HCT116 (cell line): ENCODE data around the gene IQGAP2. TPM values are rescaled to one million over a fixed set of nuclear protein-coding genes. Genes with fewer than 3 reads are reported as not detected.

ENCODE experiments used
- ATAC-seq: fragments of 200-7000 bp; cut with Tn5 transposase; 2 replicates; pipeline ENCODE4 v1.9.1; 2020; ENCODE audit warnings: mild to moderate bottlenecking, moderate library complexity
- BruUV-seq: library from RNA; stranded (reverse); fragments of 400-500 nt; replicated peaks from 2 replicates; lab custom pipeline; 2021; lab: Mats Ljungman, UMichigan
- CTCF ChIA-PET: fragments of 300-600 bp; sonication (Branson Sonifier 250); formaldehyde crosslinking; loops from one replicate; lab custom pipeline; 2021; ENCODE audit warnings: antibody characterized with exemption; lab: Charles Lee
- POLR2A ChIA-PET: fragments of 300-600, 350-600 bp; sonication (Branson Sonifier 250); formaldehyde crosslinking; loops from one replicate; lab custom pipeline; 2021; ENCODE audit warnings: antibody characterized with exemption; lab: Charles Lee
- RAD21 ChIA-PET, 2 experiments: fragments of 300-600 bp; sonication (Branson Sonifier 250); formaldehyde crosslinking; loops; one replicate each; lab custom pipeline; 2023; ENCODE audit warnings: low total read pairs in 2 of 2; ENCODE audit not compliant: uncharacterized antibody in 2 of 2, unreplicated experiment in 2 of 2, low non-redundant PET in 1 of 2; lab: Charles Lee
- DNase-seq: peaks from one replicate; pipeline ENCODE4 v3.0.0-alpha.2; 2010; ENCODE audit warnings: low read depth, low spot score
- H2AFZ ChIP-seq: fragments of 200-600 bp; shearing (Covaris generic), sonication (generic); 2 replicates; pipeline ENCODE4 v1.6.1; 2017; ENCODE audit warnings: low read depth, mixed run types, mixed read lengths, antibody characterized with exemption, low read length; ENCODE audit not compliant: poor library complexity, severe bottlenecking
- H3K27ac ChIP-seq: 2 replicates; pipeline ENCODE4 v1.5.1; 2012; ENCODE audit warnings: low read depth, low read length
- H3K27me3 ChIP-seq: fragments of 200-600 bp; sonication (generic); 2 replicates; pipeline ENCODE4 v1.6.1; 2016; ENCODE audit warnings: mixed run types, low read length, mixed read lengths; ENCODE audit not compliant: insufficient read depth
- H3K36me3 ChIP-seq, 2 experiments: fragments of 200-500 bp in 1 of 2; fragments of 200-600 bp in 1 of 2; sonication (Bioruptor generic) in 1 of 2; sonication (generic) in 1 of 2; 2 replicates each; pipeline versions ENCODE4 v1.5.1 to v1.6.1; 2014 to 2016; ENCODE audit warnings: low read length in 2 of 2, inconsistent platforms in 1 of 2, mixed read lengths in 1 of 2, mixed run types in 1 of 2; ENCODE audit not compliant: insufficient read depth in 2 of 2, control insufficient read depth in 1 of 2
- H3K4me1 ChIP-seq, 2 experiments: fragments of 200-600 bp in 1 of 2; sonication (generic) in 1 of 2; 2 replicates each; pipeline versions ENCODE4 v1.5.1 to v1.6.1; 2012 to 2017; ENCODE audit warnings: low read length in 2 of 2, inconsistent platforms in 1 of 2, mild to moderate bottlenecking in 1 of 2, mixed read lengths in 1 of 2, mixed run types in 1 of 2, moderate library complexity in 1 of 2; ENCODE audit not compliant: insufficient read depth in 2 of 2, control insufficient read depth in 1 of 2
- H3K4me2 ChIP-seq: fragments of 200-600 bp; sonication (generic); 2 replicates; pipeline ENCODE4 v1.6.1; 2017; ENCODE audit warnings: mixed run types, low read length, mixed read lengths
- H3K4me3 ChIP-seq, 2 experiments: fragments of 200-600 bp in 1 of 2; sonication (generic) in 1 of 2; replicated peaks in 1 of 2; 2 replicates each; pipeline ENCODE4 v1.5.1; 2011 to 2016; ENCODE audit warnings: low read length in 2 of 2, control low read depth in 1 of 2, low read depth in 1 of 2, mild to moderate bottlenecking in 1 of 2, mixed read lengths in 1 of 2, mixed run types in 1 of 2
- H3K79me2 ChIP-seq: fragments of 200-600 bp; sonication (generic); 2 replicates; pipeline ENCODE4 v1.6.1; 2017; ENCODE audit warnings: mild to moderate bottlenecking, mixed run types, low read length, moderate library complexity, mixed read lengths; ENCODE audit not compliant: insufficient read depth
- H3K9ac ChIP-seq: fragments of 200-600 bp; sonication (generic); 2 replicates; pipeline ENCODE4 v1.6.1; 2016; ENCODE audit warnings: low read length, mixed read lengths
- H3K9me2 ChIP-seq: fragments of 200-600 bp; sonication (generic), shearing (Covaris generic); 2 replicates; pipeline ENCODE4 v1.6.1; 2017; ENCODE audit warnings: mixed run types, mild to moderate bottlenecking, moderate library complexity; ENCODE audit not compliant: insufficient read depth
- H3K9me3 ChIP-seq, 2 experiments: fragments of 200-500 bp in 1 of 2; fragments of 200-600 bp in 1 of 2; sonication (Bioruptor generic) in 1 of 2; sonication (generic) in 1 of 2; 2 replicates each; pipeline ENCODE4 v1.6.1; 2014 to 2017; ENCODE audit warnings: low read length in 2 of 2, mixed read lengths in 2 of 2, inconsistent platforms in 1 of 2, low read depth in 1 of 2, mild to moderate bottlenecking in 1 of 2, mixed run types in 1 of 2, moderate library complexity in 1 of 2; ENCODE audit not compliant: control insufficient read depth in 1 of 2, insufficient read depth in 1 of 2
- H4K20me1 ChIP-seq: fragments of 200-600 bp; sonication (generic), shearing (Covaris generic); 2 replicates; pipeline ENCODE4 v1.6.1; 2017; ENCODE audit warnings: mixed run types, mild to moderate bottlenecking, moderate library complexity; ENCODE audit not compliant: insufficient read depth
- CBX3 ChIP-seq: IDR thresholded peaks from 2 replicates; pipeline ENCODE4 v1.6.1; 2012; ENCODE audit warnings: low read depth
- CTCF ChIP-seq, 3 experiments: fragments of 200-600 bp in 1 of 3; sonication (generic) in 1 of 3; IDR thresholded peaks in 2 of 3; conservative IDR thresholded peaks in 1 of 3; 2 replicates each; pipeline ENCODE4 v1.5.1; 2012 to 2017; ENCODE audit warnings: low read depth in 2 of 3, low read length in 2 of 3, antibody characterized with exemption in 1 of 3, borderline replicate concordance in 1 of 3, control low read depth in 1 of 3, mild to moderate bottlenecking in 1 of 3, mixed read lengths in 1 of 3, mixed run types in 1 of 3, moderate library complexity in 1 of 3; ENCODE audit not compliant: insufficient read depth in 1 of 3
- JUND ChIP-seq: IDR thresholded peaks from 2 replicates; pipeline ENCODE4 v1.6.1; 2012
- POLR2AphosphoS5 ChIP-seq: IDR thresholded peaks from 2 replicates; pipeline ENCODE4 v1.6.1; 2011; ENCODE audit warnings: mild to moderate bottlenecking, low read depth, low read length, moderate library complexity
- SP1 ChIP-seq: IDR thresholded peaks from 2 replicates; pipeline ENCODE4 v1.6.1; 2012; ENCODE audit warnings: low read depth
- intact Hi-C: fragments of 100-400 bp; cut with micrococcal nuclease; formaldehyde crosslinking; loops from 2 replicates; pipeline ENCODE4 v1.10.0; 2022
- total RNA-seq: library from RNA; stranded (reverse); gene quantifications from one replicate; pipeline ENCODE4 v1.2.1, GENCODE V29; 2021; ENCODE audit not compliant: unreplicated experiment

IQGAP2 gene
- total RNA-seq, 1 experiment from 2014 or later = 2.0 TPM

DNA sequence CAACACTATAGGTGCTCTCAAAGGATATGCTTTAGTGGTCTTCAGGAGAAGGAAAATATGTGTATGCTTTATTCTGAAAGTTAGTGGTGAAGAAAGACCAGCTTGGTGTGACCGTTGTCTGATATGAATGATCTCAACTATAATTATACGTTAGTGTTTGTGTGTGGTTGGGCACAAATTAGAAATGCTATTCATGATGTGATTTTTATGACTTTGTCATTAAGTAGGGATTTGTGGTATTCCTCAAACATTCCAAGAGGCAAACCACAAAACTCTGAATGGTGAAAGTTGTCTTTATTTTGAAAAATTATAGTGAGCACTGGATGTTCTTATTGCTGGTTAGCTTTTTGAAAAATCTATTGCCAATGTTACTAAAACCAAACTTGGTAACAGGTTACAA, 306.7 kb downstream of the IQGAP2 start (continued):
- TF ChIP-seq SP1 = no peak
- no peak for TF ChIP-seq CBX3
- TF ChIP-seq, all 23 proteins: peak for 0

GRCh38 chr5:76710991-76711390, 307.9 kb downstream of the IQGAP2 start:
- Histone ChIP-seq H3K9ac (no peak overlapping the region), H2AFZ (no peak overlapping the region), H3K4me3 (no peak overlapping the region), H3K79me2 (no peaks in the 10 kb centered on the region), H4K20me1 (no peaks in the 10 kb centered on the region), H3K36me3 (no peaks in the 10 kb centered on the region), H3K27ac (no peak overlapping the region), H3K9me2 (no peaks in the 10 kb centered on the region), H3K9me3 (no peaks in the 10 kb centered on the region), H3K4me1 (peaks cover 3 to 7% of the 10 kb centered on the region in 2 experiments; a peak in 3 of 4 replicates)
- RAD21 ChIA-PET = no interaction called here
- no peak for ATAC-seq
- no TSS peak for BruUV-seq
- DNase-seq = no peak
- TF ChIP-seq CTCF (IDR thresholded peaks at IDR 0.05 in 2 of 3, conservative IDR thresholded peaks at IDR 0.05 in 1 of 3; ENCODE audit: borderline replicate concordance in 1 of 3, insufficient read depth in 1 of 3, low read depth in 2 of 3, low read length in 2 of 3) (no peak), JUND (no peak), POLR2AphosphoS5 (no peak)
- TF ChIP-seq, all 23 proteins: peak for 0
- Histone ChIP-seq H3K4me2 (no peak overlapping the region), H3K27me3 (no peaks in the 10 kb centered on the region)
- ChIA-PET CTCF (no interaction called here), POLR2A (no interaction called here)
- intact Hi-C loops = no loop called here
